Measurements from ENCODE around the gene PPP1R37. TPM values are rescaled to one million over a fixed set of nuclear protein-coding genes. Genes with fewer than 3 reads are reported as not detected.

PPP1R37 gene
- polyA plus RNA-seq, 4 donors, result 23.8 to 35.3 (median 26.0) TPM

- no peak for DNase-seq (ENCODE audit: low read depth in 4 of 4, low spot score in 3 of 4)
These were observed 57.2 kb downstream of the PPP1R37 start for GRCh38 chr19:45150180-45150579.

- no peak for DNase-seq (ENCODE audit: low read depth in 4 of 4, low spot score in 3 of 4)
These were observed 57.8 kb downstream of the PPP1R37 start for GRCh38 chr19:45150751-45151281.

- DNase-seq (ENCODE audit: low read depth in 4 of 4, low spot score in 3 of 4), result no peak
These were observed 58.3 kb downstream of the PPP1R37 start for GRCh38 chr19:45151320-45151719.

- no peak for DNase-seq (ENCODE audit: low read depth in 4 of 4, low spot score in 3 of 4)
These were observed 59.0 kb downstream of the PPP1R37 start for GRCh38 chr19:45151821-45152503.

- no peak for DNase-seq (ENCODE audit: low read depth in 4 of 4, low spot score in 3 of 4)
These were observed 59.7 kb downstream of the PPP1R37 start for GRCh38 chr19:45152504-45153338.

GRCh38 chr19:45153339-45154063 lies 60.5 kb downstream of the PPP1R37 start:
- DNase-seq (ENCODE audit: low read depth in 4 of 4, low spot score in 3 of 4), result no peak

- DNase-seq (ENCODE audit: low read depth in 4 of 4, low spot score in 3 of 4), result no peak
These were observed 61.3 kb downstream of the PPP1R37 start for GRCh38 chr19:45154064-45154827.

- DNase-seq (ENCODE audit: low read depth in 4 of 4, low spot score in 3 of 4), result no peak
These were observed 63.1 kb downstream of the PPP1R37 start for GRCh38 chr19:45156011-45156630.

GRCh38 chr19:45156751-45157150 lies 63.8 kb downstream of the PPP1R37 start:
- no peak for DNase-seq (ENCODE audit: low read depth in 4 of 4, low spot score in 3 of 4)

GRCh38 chr19:45158503-45159209 lies 65.7 kb downstream of the PPP1R37 start:
- no peak for DNase-seq (ENCODE audit: low read depth in 4 of 4, low spot score in 3 of 4)

- no peak for DNase-seq (ENCODE audit: low read depth in 4 of 4, low spot score in 3 of 4)
These were observed 66.4 kb downstream of the PPP1R37 start for GRCh38 chr19:45159210-45159970.

GRCh38 chr19:45159971-45160324 lies 67.0 kb downstream of the PPP1R37 start:
- no peak for DNase-seq (ENCODE audit: low read depth in 4 of 4, low spot score in 3 of 4)

- no peak for DNase-seq (ENCODE audit: low read depth in 4 of 4, low spot score in 3 of 4)
These were observed 68.1 kb downstream of the PPP1R37 start, which contains the start of gene NKPD1 for GRCh38 chr19:45160870-45161737. Gene NKPD1, minus strand, starts transcription at chr19:45160982. Its CDS starts 832 bp downstream, at chr19:45160150.

GRCh38 chr19:45161738-45162607 lies 69.0 kb downstream of the PPP1R37 start:
- no peak for DNase-seq (ENCODE audit: low read depth in 4 of 4, low spot score in 3 of 4)

- DNase-seq (ENCODE audit: low read depth in 4 of 4, low spot score in 3 of 4), result no peak
These were observed 69.7 kb downstream of the PPP1R37 start for GRCh38 chr19:45162608-45163143.

- DNase-seq (ENCODE audit: low read depth in 4 of 4, low spot score in 3 of 4), result no peak
These were observed 70.2 kb downstream of the PPP1R37 start for GRCh38 chr19:45163156-45163555.
